ENCODE measurements around the gene NHS. TPM values are rescaled to one million over a fixed set of nuclear protein-coding genes. Genes with fewer than 3 reads are reported as not detected.

NHS gene
- total and polyA plus RNA-seq, 2 of the 13 experiments (the other 11 are each of a cell fraction or from before 2014, with no cell fraction given): 0.02 TPM; not detected in 1

GRCh38 chrX:17610788-17611187 lies 235.8 kb downstream of the NHS start:
- WGBS (ENCODE audit: low lambda C conversion rate): 45% methylated on average over 5 of the region's 5 CpGs
- H3K4me1 ChIP-seq (ENCODE audit: insufficient read depth, low read length): peaks cover 11% of the 10 kb centered on the region; the same call in 1 of the 2 replicates

GRCh38 chrX:17613979-17614588 lies 239.1 kb downstream of the NHS start:
- Histone ChIP-seq H3K36me3 (replicated peaks in 1 of 2; ENCODE audit: control insufficient read depth in 1 of 2, insufficient read depth in 2 of 2, low read length in 2 of 2) (no peaks in the 10 kb centered on the region), H4K20me1 (ENCODE audit: insufficient read depth, low read length) (no peaks in the 10 kb centered on the region), H3K4me1 (ENCODE audit: insufficient read depth, low read length) (peaks cover 11% of the 10 kb centered on the region; the same call in 1 of the 2 replicates), H3K4me2 (ENCODE audit: low read depth, low read length) (no peak overlapping the region), H3K9me3 (ENCODE audit: low read length) (no peaks in the 10 kb centered on the region), H3K27ac (ENCODE audit: extremely low read length, insufficient read depth, low read length) (no peak overlapping the region), H3K79me2 (ENCODE audit: insufficient read depth, low read length) (no peaks in the 10 kb centered on the region), H2AFZ (ENCODE audit: low read length) (no peak overlapping the region), H3K9ac (ENCODE audit: insufficient read depth, low read depth, low read length) (no peak overlapping the region), H3K27me3 (ENCODE audit: control insufficient read depth in 1 of 2, insufficient read depth in 2 of 2, low read length in 2 of 2) (no peaks in the 10 kb centered on the region), H3K4me3 (replicated peaks in 1 of 3; ENCODE audit: insufficient read depth in 1 of 3, low read depth in 2 of 3, low read length in 3 of 3) (no peak overlapping the region)
- FAIRE-seq (peak; percentile 64), DNase-seq (ENCODE audit: low spot score) (peak; percentile 24), ATAC-seq (peak; percentile 62)
- intact Hi-C loops (cut with micrococcal nuclease; ENCODE audit: unreplicated experiment) (no loop called here), in situ Hi-C loops (cut with HindIII; ENCODE audit: extremely low pct_ligation_motif_present, low pct_unique_long_range_greater_than_20kb) (no loop called here)
- BruUV-seq (replicated peaks): no TSS peak
- ChIA-PET POLR2A (no interaction called here), CTCF (ENCODE audit: low intra/inter-chr PET ratio, low total read pairs) (no interaction called here)
- WGBS (ENCODE audit: low lambda C conversion rate): 0% methylated on average over 2 of the region's 5 CpGs
- no peak for TF ChIP-seq CC2D1A (CRISPR knock-in tag; IDR thresholded peaks at IDR 0.05)
- TF ChIP-seq RELA (CRISPR knock-in tag; IDR thresholded peaks at IDR 0.05): no peak
- TF ChIP-seq PATZ1 (CRISPR knock-in tag; IDR thresholded peaks at IDR 0.05): peak; percentile 65
- TF ChIP-seq ZNF281 (CRISPR knock-in tag; IDR thresholded peaks at IDR 0.05; ENCODE audit: borderline replicate concordance): peak; percentile 64; the same call in 1 of the 2 replicates
- TF ChIP-seq GATAD2A (CRISPR knock-in tag; IDR thresholded peaks at IDR 0.05): 0 out of 2 replicates have a peak, but pooled peaks have one; percentile 17
- TF ChIP-seq CBX2 (IDR thresholded peaks at IDR 0.05; ENCODE audit: low read depth, low read length): no peak
- no peak for TF ChIP-seq CBX2 (CRISPR knock-in tag; IDR thresholded peaks at IDR 0.05; ENCODE audit: low read depth)
- peak; percentile 88 for TF ChIP-seq SIX4 (CRISPR knock-in tag; IDR thresholded peaks at IDR 0.05)

More at GRCh38 chrX:17610788-17611187, 235.8 kb downstream of the NHS start:
- no TSS peak for BruUV-seq (replicated peaks)
- H2AFZ ChIP-seq (ENCODE audit: low read length): no peak overlapping the region
- intact Hi-C loops (cut with micrococcal nuclease; ENCODE audit: unreplicated experiment): no loop called here
- H3K27ac ChIP-seq (ENCODE audit: extremely low read length, insufficient read depth, low read length): no peak overlapping the region
- no peaks in the 10 kb centered on the region for H3K27me3 ChIP-seq (ENCODE audit: control insufficient read depth in 1 of 2, insufficient read depth in 2 of 2, low read length in 2 of 2)
- H3K4me2 ChIP-seq (ENCODE audit: low read depth, low read length): no peak overlapping the region
- H3K36me3 ChIP-seq (replicated peaks in 1 of 2; ENCODE audit: control insufficient read depth in 1 of 2, insufficient read depth in 2 of 2, low read length in 2 of 2): no peaks in the 10 kb centered on the region
- no peak overlapping the region for H3K4me3 ChIP-seq (replicated peaks in 1 of 3; ENCODE audit: insufficient read depth in 1 of 3, low read depth in 2 of 3, low read length in 3 of 3)
- ATAC-seq (no peak), DNase-seq (ENCODE audit: low spot score) (no peak), FAIRE-seq (no peak)
- no peaks in the 10 kb centered on the region for H3K9me3 ChIP-seq (ENCODE audit: low read length)
- TF ChIP-seq SMARCC2 (IDR thresholded peaks at IDR 0.05) (no peak), GMEB2 (CRISPR knock-in tag; IDR thresholded peaks at IDR 0.05; ENCODE audit: low read depth) (no peak), RBAK (CRISPR knock-in tag; IDR thresholded peaks at IDR 0.05) (no peak), KMT2A (CRISPR knock-in tag; IDR thresholded peaks at IDR 0.05) (no peak), MTA1 (CRISPR knock-in tag; IDR thresholded peaks at IDR 0.05; ENCODE audit: borderline replicate concordance) (no peak)
- no peaks in the 10 kb centered on the region for H4K20me1 ChIP-seq (ENCODE audit: insufficient read depth, low read length)
- H3K79me2 ChIP-seq (ENCODE audit: insufficient read depth, low read length): no peaks in the 10 kb centered on the region
- in situ Hi-C loops (cut with HindIII; ENCODE audit: extremely low pct_ligation_motif_present, low pct_unique_long_range_greater_than_20kb): no loop called here
- ChIA-PET CTCF (ENCODE audit: low intra/inter-chr PET ratio, low total read pairs) (no interaction called here), POLR2A (no interaction called here)
- H3K9ac ChIP-seq (ENCODE audit: insufficient read depth, low read depth, low read length): no peak overlapping the region
